ENCODE data around the gene OPN5.

DNA sequence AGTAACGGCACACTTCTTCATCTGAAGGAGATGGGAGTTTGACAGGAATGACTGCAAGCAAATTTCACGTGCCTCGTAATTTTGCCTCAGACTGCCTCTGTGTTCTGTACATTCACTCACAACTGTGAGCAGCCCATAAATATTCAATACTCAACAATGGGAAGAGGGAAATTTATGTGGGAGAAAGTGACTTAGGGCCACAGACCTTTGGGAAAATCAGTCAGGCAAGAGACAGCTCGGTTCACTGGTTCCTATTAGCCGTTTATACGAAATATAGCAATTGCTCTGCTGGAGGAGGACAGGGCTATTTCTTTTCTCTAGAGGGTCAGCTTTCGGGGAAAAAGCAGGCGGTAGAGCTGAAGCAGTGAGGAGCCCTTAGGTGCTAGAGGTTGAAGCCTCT is 28.0 kb downstream of the OPN5 start:
- TF ChIP-seq, protein P1, sequence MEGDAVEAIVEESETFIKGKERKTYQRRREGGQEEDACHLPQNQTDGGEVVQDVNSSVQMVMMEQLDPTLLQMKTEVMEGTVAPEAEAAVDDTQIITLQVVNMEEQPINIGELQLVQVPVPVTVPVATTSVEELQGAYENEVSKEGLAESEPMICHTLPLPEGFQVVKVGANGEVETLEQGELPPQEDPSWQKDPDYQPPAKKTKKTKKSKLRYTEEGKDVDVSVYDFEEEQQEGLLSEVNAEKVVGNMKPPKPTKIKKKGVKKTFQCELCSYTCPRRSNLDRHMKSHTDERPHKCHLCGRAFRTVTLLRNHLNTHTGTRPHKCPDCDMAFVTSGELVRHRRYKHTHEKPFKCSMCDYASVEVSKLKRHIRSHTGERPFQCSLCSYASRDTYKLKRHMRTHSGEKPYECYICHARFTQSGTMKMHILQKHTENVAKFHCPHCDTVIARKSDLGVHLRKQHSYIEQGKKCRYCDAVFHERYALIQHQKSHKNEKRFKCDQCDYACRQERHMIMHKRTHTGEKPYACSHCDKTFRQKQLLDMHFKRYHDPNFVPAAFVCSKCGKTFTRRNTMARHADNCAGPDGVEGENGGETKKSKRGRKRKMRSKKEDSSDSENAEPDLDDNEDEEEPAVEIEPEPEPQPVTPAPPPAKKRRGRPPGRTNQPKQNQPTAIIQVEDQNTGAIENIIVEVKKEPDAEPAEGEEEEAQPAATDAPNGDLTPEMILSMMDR (IDR thresholded peaks at IDR 0.05), result no peak
- no peak for TF ChIP-seq ZFX (IDR thresholded peaks at IDR 0.05; ENCODE audit: borderline replicate concordance)
